WTC11 (cell line): Measurements from ENCODE around the gene PRKX. TPM values are rescaled to one million over a fixed set of nuclear protein-coding genes. Genes with fewer than 3 reads are reported as not detected.

Source experiments
- ATAC-seq: fragments of 200-7000 bp; cut with Tn5 transposase; 2 replicates; pipeline ENCODE4 v1.10.0; 2021; ENCODE audit warnings: mild to moderate bottlenecking, moderate library complexity
- CTCF ChIA-PET: fragments of 300-600 bp; sonication (Branson Sonifier 250); formaldehyde crosslinking; loops from one replicate; lab custom pipeline; 2021; ENCODE audit warnings: antibody characterized with exemption; lab: Charles Lee
- POLR2A ChIA-PET: fragments of 350-600 bp; sonication (Branson Sonifier 250); formaldehyde crosslinking; loops from one replicate; lab custom pipeline; 2021; ENCODE audit warnings: antibody characterized with exemption; lab: Charles Lee
- DNase-seq: peaks from one replicate; pipeline ENCODE4 v3.0.0; 2021; ENCODE audit warnings: low spot score
- H3K27ac Mint-ChIP-seq: 2 replicates; pipeline ENCODE4 v1.8.0; 2021; ENCODE audit warnings: mixed read lengths
- H3K27me3 Mint-ChIP-seq: 2 replicates; pipeline ENCODE4 v1.8.0; 2021; ENCODE audit warnings: low read depth, mild to moderate bottlenecking, moderate library complexity, mixed read lengths
- H3K36me3 Mint-ChIP-seq: 2 replicates; pipeline ENCODE4 v1.8.0; 2021; ENCODE audit warnings: mixed read lengths
- H3K4me1 Mint-ChIP-seq: 2 replicates; pipeline ENCODE4 v1.8.0; 2022; ENCODE audit warnings: mixed read lengths
- H3K4me3 Mint-ChIP-seq: 2 replicates; pipeline ENCODE4 v1.8.0; 2021; ENCODE audit warnings: mild to moderate bottlenecking, moderate library complexity, mixed read lengths
- H3K9me3 Mint-ChIP-seq: 2 replicates; pipeline ENCODE4 v1.8.0; 2021; ENCODE audit warnings: mixed read lengths
- ELF4 ChIP-seq: sonication (generic); formaldehyde crosslinking; IDR thresholded peaks from 2 replicates; pipeline ENCODE4 v1.8.1; 2022; ENCODE audit warnings: low read depth, mild to moderate bottlenecking, moderate library complexity, missing genetic modification reagents
- ETV6 ChIP-seq: sonication (generic); formaldehyde crosslinking; IDR thresholded peaks from 2 replicates; pipeline ENCODE4 v1.8.1; 2022; ENCODE audit warnings: mild to moderate bottlenecking, missing genetic modification reagents
- FOXK1 ChIP-seq: sonication (generic); formaldehyde crosslinking; IDR thresholded peaks from 2 replicates; pipeline ENCODE4 v1.8.0; 2022; ENCODE audit warnings: mild to moderate bottlenecking, moderate library complexity, missing genetic modification reagents
- NFYB ChIP-seq: sonication (generic); formaldehyde crosslinking; conservative IDR thresholded peaks from 2 replicates; pipeline ENCODE4 v1.8.0; 2022; ENCODE audit warnings: low read depth, missing genetic modification reagents
- NR1H2 ChIP-seq: sonication (generic); formaldehyde crosslinking; IDR thresholded peaks from 2 replicates; pipeline ENCODE4 v1.9.0; 2021; ENCODE audit warnings: mild to moderate bottlenecking, moderate library complexity, missing genetic modification reagents
- PRRX2 ChIP-seq: fragments of 250-450 bp; sonication (Bioruptor Pico); IDR thresholded peaks from 2 replicates; pipeline ENCODE4 v1.8.0; 2021; ENCODE audit warnings: mild to moderate bottlenecking
- SOX15 ChIP-seq: fragments of 250-450 bp; sonication (Bioruptor Pico); IDR thresholded peaks from 2 replicates; pipeline ENCODE4 v1.9.0; 2021; ENCODE audit warnings: mild to moderate bottlenecking
- ZNF121 ChIP-seq: sonication (generic); formaldehyde crosslinking; IDR thresholded peaks from 2 replicates; pipeline ENCODE4 v1.8.0; 2023; ENCODE audit warnings: missing genetic modification reagents
- ZNF423 ChIP-seq: fragments of 250-450 bp; sonication (Bioruptor Pico); IDR thresholded peaks from 2 replicates; pipeline ENCODE4 v2.1.2; 2022; ENCODE audit warnings: mild to moderate bottlenecking, moderate library complexity
- total RNA-seq: library from RNA; stranded (reverse); gene quantifications from 3 replicates; pipeline ENCODE4 v1.2.3, GENCODE V29; 2021
- TF ChIP-seq, protein P1 (sequence below): fragments of 250-450 bp; sonication (Bioruptor Pico); IDR thresholded peaks from 2 replicates; pipeline ENCODE4 v1.9.0; 2021; ENCODE audit warnings: mild to moderate bottlenecking, borderline replicate concordance
- TF ChIP-seq, protein P2 (sequence below): sonication (generic); formaldehyde crosslinking; IDR thresholded peaks from 2 replicates; pipeline ENCODE4 v1.8.1; 2022; ENCODE audit warnings: mild to moderate bottlenecking, moderate library complexity, missing genetic modification reagents
- TF ChIP-seq, protein P3 (sequence below): fragments of 200-600 bp; IDR thresholded peaks from 2 replicates; pipeline ENCODE4 v1.8.0; 2022; ENCODE audit warnings: antibody characterized with exemption
- TF ChIP-seq, protein P4 (sequence below): sonication (generic); formaldehyde crosslinking; IDR thresholded peaks from 2 replicates; pipeline ENCODE4 v1.8.1; 2022; ENCODE audit warnings: mild to moderate bottlenecking, missing genetic modification reagents, moderate library complexity, borderline replicate concordance
- TF ChIP-seq, protein P5 (sequence below): sonication (generic); formaldehyde crosslinking; IDR thresholded peaks from 2 replicates; pipeline ENCODE4 v1.8.1; 2022; ENCODE audit warnings: low read depth, mild to moderate bottlenecking, moderate library complexity, missing genetic modification reagents, borderline replicate concordance
- TF ChIP-seq, protein P6 (sequence below): sonication (generic); formaldehyde crosslinking; IDR thresholded peaks from 2 replicates; pipeline ENCODE4 v1.8.0; 2023; ENCODE audit warnings: missing genetic modification reagents, mild to moderate bottlenecking, borderline replicate concordance
- TF ChIP-seq, protein P7 (sequence below): fragments of 250-450 bp; sonication (Bioruptor Pico); IDR thresholded peaks from 2 replicates; pipeline ENCODE4 v2.1.2; 2022; ENCODE audit warnings: mild to moderate bottlenecking, moderate library complexity
- TF ChIP-seq, protein P8 (sequence below): sonication (generic); formaldehyde crosslinking; IDR thresholded peaks from 2 replicates; pipeline ENCODE4 v1.8.1; 2023; ENCODE audit warnings: mild to moderate bottlenecking, missing genetic modification reagents, moderate library complexity
- TF ChIP-seq, protein P9 (sequence below): fragments of 250-450 bp; sonication (Bioruptor Pico); IDR thresholded peaks from 2 replicates; pipeline ENCODE4 v1.9.0; 2021; ENCODE audit warnings: mild to moderate bottlenecking

Gene PRKX
- total RNA-seq, 1 experiment from 2014 or later: 66.6 TPM

DNA sequence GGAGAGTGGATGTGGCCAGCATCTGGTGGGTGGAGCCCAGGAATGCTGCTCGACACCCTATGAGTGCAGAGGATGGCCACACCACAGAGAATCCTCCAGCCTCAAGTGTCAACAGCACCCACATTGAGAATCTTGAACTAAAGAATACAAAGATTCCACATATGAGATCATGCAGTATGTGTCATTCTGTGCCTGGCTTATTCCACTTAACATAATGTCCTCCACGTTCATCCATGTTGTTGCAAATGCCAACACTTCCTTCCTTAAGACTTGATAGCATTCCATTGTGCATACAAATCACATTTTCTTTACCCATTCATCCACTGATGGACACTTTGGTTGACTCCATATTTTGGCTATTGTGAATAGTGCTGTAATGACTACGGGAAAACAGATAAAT is 145.8 kb downstream of the PRKX start (continued):
- TF ChIP-seq, protein P1, sequence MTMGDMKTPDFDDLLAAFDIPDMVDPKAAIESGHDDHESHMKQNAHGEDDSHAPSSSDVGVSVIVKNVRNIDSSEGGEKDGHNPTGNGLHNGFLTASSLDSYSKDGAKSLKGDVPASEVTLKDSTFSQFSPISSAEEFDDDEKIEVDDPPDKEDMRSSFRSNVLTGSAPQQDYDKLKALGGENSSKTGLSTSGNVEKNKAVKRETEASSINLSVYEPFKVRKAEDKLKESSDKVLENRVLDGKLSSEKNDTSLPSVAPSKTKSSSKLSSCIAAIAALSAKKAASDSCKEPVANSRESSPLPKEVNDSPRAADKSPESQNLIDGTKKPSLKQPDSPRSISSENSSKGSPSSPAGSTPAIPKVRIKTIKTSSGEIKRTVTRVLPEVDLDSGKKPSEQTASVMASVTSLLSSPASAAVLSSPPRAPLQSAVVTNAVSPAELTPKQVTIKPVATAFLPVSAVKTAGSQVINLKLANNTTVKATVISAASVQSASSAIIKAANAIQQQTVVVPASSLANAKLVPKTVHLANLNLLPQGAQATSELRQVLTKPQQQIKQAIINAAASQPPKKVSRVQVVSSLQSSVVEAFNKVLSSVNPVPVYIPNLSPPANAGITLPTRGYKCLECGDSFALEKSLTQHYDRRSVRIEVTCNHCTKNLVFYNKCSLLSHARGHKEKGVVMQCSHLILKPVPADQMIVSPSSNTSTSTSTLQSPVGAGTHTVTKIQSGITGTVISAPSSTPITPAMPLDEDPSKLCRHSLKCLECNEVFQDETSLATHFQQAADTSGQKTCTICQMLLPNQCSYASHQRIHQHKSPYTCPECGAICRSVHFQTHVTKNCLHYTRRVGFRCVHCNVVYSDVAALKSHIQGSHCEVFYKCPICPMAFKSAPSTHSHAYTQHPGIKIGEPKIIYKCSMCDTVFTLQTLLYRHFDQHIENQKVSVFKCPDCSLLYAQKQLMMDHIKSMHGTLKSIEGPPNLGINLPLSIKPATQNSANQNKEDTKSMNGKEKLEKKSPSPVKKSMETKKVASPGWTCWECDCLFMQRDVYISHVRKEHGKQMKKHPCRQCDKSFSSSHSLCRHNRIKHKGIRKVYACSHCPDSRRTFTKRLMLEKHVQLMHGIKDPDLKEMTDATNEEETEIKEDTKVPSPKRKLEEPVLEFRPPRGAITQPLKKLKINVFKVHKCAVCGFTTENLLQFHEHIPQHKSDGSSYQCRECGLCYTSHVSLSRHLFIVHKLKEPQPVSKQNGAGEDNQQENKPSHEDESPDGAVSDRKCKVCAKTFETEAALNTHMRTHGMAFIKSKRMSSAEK (CRISPR knock-in tag): no peak
- TF ChIP-seq, protein P2, sequence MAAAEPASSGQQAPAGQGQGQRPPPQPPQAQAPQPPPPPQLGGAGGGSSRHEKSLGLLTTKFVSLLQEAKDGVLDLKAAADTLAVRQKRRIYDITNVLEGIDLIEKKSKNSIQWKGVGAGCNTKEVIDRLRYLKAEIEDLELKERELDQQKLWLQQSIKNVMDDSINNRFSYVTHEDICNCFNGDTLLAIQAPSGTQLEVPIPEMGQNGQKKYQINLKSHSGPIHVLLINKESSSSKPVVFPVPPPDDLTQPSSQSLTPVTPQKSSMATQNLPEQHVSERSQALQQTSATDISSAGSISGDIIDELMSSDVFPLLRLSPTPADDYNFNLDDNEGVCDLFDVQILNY (CRISPR knock-in tag): no peak
- TF ChIP-seq, protein P3, sequence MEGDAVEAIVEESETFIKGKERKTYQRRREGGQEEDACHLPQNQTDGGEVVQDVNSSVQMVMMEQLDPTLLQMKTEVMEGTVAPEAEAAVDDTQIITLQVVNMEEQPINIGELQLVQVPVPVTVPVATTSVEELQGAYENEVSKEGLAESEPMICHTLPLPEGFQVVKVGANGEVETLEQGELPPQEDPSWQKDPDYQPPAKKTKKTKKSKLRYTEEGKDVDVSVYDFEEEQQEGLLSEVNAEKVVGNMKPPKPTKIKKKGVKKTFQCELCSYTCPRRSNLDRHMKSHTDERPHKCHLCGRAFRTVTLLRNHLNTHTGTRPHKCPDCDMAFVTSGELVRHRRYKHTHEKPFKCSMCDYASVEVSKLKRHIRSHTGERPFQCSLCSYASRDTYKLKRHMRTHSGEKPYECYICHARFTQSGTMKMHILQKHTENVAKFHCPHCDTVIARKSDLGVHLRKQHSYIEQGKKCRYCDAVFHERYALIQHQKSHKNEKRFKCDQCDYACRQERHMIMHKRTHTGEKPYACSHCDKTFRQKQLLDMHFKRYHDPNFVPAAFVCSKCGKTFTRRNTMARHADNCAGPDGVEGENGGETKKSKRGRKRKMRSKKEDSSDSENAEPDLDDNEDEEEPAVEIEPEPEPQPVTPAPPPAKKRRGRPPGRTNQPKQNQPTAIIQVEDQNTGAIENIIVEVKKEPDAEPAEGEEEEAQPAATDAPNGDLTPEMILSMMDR: no peak
- TF ChIP-seq ELF4 (CRISPR knock-in tag): no peak
- TF ChIP-seq NFYB (CRISPR knock-in tag): no peak
- TF ChIP-seq, protein P4, sequence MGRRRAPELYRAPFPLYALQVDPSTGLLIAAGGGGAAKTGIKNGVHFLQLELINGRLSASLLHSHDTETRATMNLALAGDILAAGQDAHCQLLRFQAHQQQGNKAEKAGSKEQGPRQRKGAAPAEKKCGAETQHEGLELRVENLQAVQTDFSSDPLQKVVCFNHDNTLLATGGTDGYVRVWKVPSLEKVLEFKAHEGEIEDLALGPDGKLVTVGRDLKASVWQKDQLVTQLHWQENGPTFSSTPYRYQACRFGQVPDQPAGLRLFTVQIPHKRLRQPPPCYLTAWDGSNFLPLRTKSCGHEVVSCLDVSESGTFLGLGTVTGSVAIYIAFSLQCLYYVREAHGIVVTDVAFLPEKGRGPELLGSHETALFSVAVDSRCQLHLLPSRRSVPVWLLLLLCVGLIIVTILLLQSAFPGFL (CRISPR knock-in tag): no peak
- no peak for TF ChIP-seq FOXK1 (CRISPR knock-in tag)
- TF ChIP-seq ETV6 (CRISPR knock-in tag): no peak

DNA sequence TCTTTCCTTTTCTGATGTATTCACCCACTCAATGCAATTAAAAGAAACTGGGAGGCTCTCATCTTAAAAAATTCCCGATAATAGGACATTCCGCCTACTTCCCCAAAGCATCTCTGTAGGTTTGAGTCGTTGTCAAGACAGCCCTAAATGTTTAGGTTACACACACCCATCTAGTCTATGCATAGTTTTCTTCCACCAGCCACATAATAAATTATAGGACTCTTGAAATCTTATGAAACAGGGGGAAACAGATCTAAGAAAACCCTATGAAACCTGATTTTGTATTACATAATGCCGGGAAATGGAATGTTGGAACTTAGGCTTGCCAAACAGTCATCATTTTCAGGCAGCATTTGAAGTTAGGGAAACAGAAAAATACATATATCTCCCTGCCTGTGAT is 150.0 kb downstream of the PRKX start:
- DNase-seq: no peak
- ATAC-seq: no peak
- CTCF ChIA-PET: no interaction called here
- Mint-ChIP-seq H3K9me3 (peaks cover 13% of the 10 kb centered on the region), H3K4me1 (no peaks in the 10 kb centered on the region), H3K27me3 (no peaks in the 10 kb centered on the region), H3K4me3 (no peak overlapping the region), H3K36me3 (peaks cover 9% of the 10 kb centered on the region), H3K27ac (no peak overlapping the region)
- POLR2A ChIA-PET: no interaction called here
- TF ChIP-seq, protein P5, sequence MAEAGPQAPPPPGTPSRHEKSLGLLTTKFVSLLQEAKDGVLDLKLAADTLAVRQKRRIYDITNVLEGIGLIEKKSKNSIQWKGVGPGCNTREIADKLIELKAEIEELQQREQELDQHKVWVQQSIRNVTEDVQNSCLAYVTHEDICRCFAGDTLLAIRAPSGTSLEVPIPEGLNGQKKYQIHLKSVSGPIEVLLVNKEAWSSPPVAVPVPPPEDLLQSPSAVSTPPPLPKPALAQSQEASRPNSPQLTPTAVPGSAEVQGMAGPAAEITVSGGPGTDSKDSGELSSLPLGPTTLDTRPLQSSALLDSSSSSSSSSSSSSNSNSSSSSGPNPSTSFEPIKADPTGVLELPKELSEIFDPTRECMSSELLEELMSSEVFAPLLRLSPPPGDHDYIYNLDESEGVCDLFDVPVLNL (CRISPR knock-in tag): no peak
- TF ChIP-seq NR1H2 (CRISPR knock-in tag): no peak
- TF ChIP-seq ELF4 (CRISPR knock-in tag): no peak
- no peak for TF ChIP-seq ZNF423 (CRISPR knock-in tag)
- TF ChIP-seq ZNF121 (CRISPR knock-in tag): no peak
- TF ChIP-seq, protein P6, sequence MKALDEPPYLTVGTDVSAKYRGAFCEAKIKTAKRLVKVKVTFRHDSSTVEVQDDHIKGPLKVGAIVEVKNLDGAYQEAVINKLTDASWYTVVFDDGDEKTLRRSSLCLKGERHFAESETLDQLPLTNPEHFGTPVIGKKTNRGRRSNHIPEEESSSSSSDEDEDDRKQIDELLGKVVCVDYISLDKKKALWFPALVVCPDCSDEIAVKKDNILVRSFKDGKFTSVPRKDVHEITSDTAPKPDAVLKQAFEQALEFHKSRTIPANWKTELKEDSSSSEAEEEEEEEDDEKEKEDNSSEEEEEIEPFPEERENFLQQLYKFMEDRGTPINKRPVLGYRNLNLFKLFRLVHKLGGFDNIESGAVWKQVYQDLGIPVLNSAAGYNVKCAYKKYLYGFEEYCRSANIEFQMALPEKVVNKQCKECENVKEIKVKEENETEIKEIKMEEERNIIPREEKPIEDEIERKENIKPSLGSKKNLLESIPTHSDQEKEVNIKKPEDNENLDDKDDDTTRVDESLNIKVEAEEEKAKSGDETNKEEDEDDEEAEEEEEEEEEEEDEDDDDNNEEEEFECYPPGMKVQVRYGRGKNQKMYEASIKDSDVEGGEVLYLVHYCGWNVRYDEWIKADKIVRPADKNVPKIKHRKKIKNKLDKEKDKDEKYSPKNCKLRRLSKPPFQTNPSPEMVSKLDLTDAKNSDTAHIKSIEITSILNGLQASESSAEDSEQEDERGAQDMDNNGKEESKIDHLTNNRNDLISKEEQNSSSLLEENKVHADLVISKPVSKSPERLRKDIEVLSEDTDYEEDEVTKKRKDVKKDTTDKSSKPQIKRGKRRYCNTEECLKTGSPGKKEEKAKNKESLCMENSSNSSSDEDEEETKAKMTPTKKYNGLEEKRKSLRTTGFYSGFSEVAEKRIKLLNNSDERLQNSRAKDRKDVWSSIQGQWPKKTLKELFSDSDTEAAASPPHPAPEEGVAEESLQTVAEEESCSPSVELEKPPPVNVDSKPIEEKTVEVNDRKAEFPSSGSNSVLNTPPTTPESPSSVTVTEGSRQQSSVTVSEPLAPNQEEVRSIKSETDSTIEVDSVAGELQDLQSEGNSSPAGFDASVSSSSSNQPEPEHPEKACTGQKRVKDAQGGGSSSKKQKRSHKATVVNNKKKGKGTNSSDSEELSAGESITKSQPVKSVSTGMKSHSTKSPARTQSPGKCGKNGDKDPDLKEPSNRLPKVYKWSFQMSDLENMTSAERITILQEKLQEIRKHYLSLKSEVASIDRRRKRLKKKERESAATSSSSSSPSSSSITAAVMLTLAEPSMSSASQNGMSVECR (CRISPR knock-in tag): no peak
- no peak for TF ChIP-seq PRRX2
- TF ChIP-seq, protein P7, sequence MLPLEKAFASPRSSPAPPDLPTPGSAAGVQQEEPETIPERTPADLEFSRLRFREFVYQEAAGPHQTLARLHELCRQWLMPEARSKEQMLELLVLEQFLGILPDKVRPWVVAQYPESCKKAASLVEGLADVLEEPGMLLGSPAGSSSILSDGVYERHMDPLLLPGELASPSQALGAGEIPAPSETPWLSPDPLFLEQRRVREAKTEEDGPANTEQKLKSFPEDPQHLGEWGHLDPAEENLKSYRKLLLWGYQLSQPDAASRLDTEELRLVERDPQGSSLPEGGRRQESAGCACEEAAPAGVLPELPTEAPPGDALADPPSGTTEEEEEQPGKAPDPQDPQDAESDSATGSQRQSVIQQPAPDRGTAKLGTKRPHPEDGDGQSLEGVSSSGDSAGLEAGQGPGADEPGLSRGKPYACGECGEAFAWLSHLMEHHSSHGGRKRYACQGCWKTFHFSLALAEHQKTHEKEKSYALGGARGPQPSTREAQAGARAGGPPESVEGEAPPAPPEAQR (CRISPR knock-in tag): no peak
- TF ChIP-seq SOX15: no peak
- TF ChIP-seq, protein P8, sequence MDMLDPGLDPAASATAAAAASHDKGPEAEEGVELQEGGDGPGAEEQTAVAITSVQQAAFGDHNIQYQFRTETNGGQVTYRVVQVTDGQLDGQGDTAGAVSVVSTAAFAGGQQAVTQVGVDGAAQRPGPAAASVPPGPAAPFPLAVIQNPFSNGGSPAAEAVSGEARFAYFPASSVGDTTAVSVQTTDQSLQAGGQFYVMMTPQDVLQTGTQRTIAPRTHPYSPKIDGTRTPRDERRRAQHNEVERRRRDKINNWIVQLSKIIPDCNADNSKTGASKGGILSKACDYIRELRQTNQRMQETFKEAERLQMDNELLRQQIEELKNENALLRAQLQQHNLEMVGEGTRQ: no peak
- TF ChIP-seq, protein P9, sequence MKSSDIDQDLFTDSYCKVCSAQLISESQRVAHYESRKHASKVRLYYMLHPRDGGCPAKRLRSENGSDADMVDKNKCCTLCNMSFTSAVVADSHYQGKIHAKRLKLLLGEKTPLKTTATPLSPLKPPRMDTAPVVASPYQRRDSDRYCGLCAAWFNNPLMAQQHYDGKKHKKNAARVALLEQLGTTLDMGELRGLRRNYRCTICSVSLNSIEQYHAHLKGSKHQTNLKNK (CRISPR knock-in tag): no peak
